Measurements from ENCODE around the gene ATE1.

- TF ChIP-seq CTCF (IDR thresholded peaks at IDR 0.05) (no peak), EP300 (IDR thresholded peaks at IDR 0.05) (no peak)
Observed at GRCh38 chr10:121952226-121952625, 24.4 kb upstream of the ATE1 start.

Data from sigmoid colon (tissue), 4 donors.